ENCODE data around the gene CHAD.

CHAD gene

DNA sequence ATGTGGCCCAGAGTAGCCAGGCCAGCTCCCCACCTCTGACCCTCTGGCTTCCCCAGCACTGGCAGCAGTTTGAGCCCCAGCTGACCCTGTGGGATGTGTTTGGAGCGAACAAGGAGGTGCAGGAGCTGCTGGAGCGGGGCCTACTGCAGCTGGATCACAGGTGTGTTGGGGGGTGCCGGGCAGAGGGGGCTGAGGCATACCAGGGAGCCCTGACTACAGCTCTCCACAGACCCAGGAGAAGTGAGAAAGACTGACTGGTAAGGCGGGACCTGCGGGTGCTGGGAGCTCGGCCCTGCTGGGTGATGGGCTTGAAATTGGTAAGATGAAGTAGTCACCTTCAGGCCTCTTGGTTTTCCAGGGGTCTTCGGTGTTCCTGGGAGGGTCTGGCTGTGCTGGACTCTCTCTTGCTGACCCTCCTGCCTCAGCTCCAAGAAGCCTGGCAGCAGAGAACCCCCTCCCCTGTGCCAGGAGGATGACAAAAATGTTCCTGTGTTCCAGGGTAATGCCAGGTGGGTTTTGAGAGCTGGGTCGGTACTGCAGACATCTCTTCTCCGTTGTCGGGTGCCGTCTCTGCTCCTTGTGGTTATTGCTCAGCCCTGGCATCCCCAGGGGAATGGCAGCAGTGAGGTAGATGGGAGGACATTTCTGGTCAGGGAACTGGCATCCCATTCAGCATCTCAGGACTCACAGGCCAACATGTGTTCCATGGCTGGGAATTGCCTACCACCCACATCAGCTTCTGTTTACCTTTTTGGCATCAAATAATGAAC, 15.9 kb upstream of the CHAD start:
- no peak for DNase-seq (ENCODE audit: low read depth)
- in situ Hi-C loops (cut with HindIII; ENCODE audit: low sequenced_read_pairs): no loop called here
- TF ChIP-seq CTCF (IDR thresholded peaks at IDR 0.05; ENCODE audit: low read depth, low read length, missing control alignments): no peak
- H3K4me3 ChIP-seq (ENCODE audit: low read depth, low read length): no peak overlapping the region

DNA sequence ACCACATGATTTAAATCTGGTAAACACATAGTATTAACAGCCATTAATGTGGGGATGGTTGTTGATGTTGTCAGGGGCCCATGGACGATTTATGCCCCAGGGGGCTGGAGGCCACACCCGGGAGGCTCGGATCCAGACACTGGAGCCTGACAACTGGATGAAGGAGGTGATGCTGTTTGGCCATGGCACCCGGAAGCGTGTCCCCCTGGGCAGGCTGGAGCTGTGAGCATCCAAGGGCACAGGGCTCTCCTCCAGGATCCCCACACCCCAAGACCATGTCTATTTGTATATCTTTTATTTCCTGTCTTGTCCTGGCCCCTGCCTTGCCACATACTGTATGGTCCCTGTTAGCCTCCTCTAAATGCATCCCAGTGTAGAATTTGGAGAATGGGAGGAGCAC, 14.6 kb upstream of the CHAD start:
- in situ Hi-C loops (cut with HindIII; ENCODE audit: low sequenced_read_pairs): no loop called here
- no peak overlapping the region for H3K4me3 ChIP-seq (ENCODE audit: low read depth, low read length)
- no peak for DNase-seq (ENCODE audit: low read depth)
- TF ChIP-seq CTCF (IDR thresholded peaks at IDR 0.05; ENCODE audit: low read depth, low read length, missing control alignments): no peak

DNA sequence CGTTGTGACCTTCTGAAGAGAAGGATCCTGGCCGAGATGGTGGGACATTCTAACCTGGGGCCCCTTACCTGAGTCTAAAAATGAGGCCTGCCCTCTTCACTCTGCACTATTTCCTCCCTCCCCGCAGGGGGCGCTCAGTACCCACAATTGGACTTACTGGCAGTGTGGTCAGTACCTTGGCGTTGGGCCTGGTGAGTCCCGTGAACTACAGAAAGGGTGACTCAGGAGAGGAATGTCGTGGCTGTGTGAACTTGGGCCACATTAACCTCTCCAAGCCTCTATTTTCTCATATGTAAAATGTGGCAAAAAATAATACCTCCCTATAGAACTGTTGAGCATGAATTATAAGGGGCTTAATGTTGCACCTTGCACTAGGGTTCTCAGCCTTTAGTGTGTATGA, 13.8 kb upstream of the CHAD start:
- DNase-seq (ENCODE audit: low read depth): peak; percentile 96
- TF ChIP-seq CTCF (IDR thresholded peaks at IDR 0.05; ENCODE audit: low read depth, low read length, missing control alignments): peak; percentile 87
- no peak overlapping the region for H3K4me3 ChIP-seq (ENCODE audit: low read depth, low read length)
- in situ Hi-C loops (cut with HindIII; ENCODE audit: low sequenced_read_pairs): no loop called here

DNA sequence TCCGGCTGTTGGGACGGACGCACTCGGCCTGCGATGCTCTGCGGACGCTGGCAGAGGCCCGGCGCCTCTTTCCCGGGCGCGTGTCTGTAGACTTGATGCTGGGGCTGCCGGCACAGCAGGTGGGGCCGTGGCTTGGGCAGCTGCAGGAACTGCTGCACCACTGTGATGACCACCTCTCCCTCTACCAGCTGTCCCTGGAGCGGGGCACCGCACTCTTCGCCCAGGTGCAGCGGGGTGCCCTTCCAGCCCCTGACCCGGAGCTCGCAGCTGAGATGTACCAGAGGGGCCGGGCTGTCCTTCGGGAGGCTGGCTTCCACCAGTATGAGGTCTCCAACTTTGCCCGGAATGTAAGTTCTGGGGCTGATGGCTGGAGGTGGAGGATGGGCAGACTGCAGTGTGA, 13.4 kb upstream of the CHAD start:
- no peak for TF ChIP-seq CTCF (IDR thresholded peaks at IDR 0.05; ENCODE audit: low read depth, low read length, missing control alignments)
- in situ Hi-C loops (cut with HindIII; ENCODE audit: low sequenced_read_pairs): no loop called here

DNA sequence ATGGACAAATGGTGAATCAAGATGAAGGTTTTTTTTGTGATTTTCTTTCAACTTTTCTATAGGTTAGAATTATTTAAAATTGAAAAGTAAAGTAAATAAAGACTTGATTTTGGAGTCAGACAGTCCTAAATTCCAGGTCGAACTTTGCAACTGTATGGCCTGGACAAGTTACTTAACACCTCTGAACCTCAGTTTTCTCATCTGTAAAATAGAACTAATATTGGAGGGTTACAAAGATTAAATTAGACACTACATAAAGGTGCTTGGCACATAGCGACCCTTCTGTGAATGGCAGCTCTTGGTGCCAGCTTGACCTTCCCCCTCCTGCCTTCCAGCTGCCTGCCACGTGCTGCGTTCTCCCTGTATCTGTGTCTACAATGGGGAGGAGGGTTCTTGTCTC, 13.0 kb upstream of the CHAD start:
- in situ Hi-C loops (cut with HindIII; ENCODE audit: low sequenced_read_pairs): no loop called here
- H3K4me3 ChIP-seq (ENCODE audit: low read depth, low read length): no peak overlapping the region
- TF ChIP-seq CTCF (IDR thresholded peaks at IDR 0.05; ENCODE audit: low read depth, low read length, missing control alignments): no peak
- no peak for DNase-seq (ENCODE audit: low read depth)

More for the DNA sequence above, 13.4 kb upstream of the CHAD start:
- no peak for DNase-seq (ENCODE audit: low read depth)
- H3K4me3 ChIP-seq (ENCODE audit: low read depth, low read length): no peak overlapping the region

GRCh38 chr17:50480854-50481490, 12.3 kb upstream of the CHAD start:
- in situ Hi-C loops (cut with HindIII; ENCODE audit: low sequenced_read_pairs): no loop called here
- no peak for DNase-seq (ENCODE audit: low read depth)

More at GRCh38 chr17:50480854-50481490, 12.3 kb upstream of the CHAD start:
- no peak overlapping the region for H3K4me3 ChIP-seq (ENCODE audit: low read depth, low read length)
- TF ChIP-seq CTCF (IDR thresholded peaks at IDR 0.05; ENCODE audit: low read depth, low read length, missing control alignments): no peak
